ENCODE measurements around the gene ZNF860.

ZNF860 gene

GRCh38 chr3:31937225-31937624, 44.3 kb upstream of the ZNF860 start:
- no peak overlapping the region for H3K4me3 ChIP-seq (ENCODE audit: low read depth, low read length)
- no peak for DNase-seq (ENCODE audit: low read depth)
- no peak for TF ChIP-seq MYC (IDR thresholded peaks at IDR 0.05; ENCODE audit: low read depth, low read length)
- TF ChIP-seq, protein P1, sequence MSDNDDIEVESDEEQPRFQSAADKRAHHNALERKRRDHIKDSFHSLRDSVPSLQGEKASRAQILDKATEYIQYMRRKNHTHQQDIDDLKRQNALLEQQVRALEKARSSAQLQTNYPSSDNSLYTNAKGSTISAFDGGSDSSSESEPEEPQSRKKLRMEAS (IDR thresholded peaks at IDR 0.05; ENCODE audit: low read depth, low read length), result no peak
- TF ChIP-seq, protein P2, sequence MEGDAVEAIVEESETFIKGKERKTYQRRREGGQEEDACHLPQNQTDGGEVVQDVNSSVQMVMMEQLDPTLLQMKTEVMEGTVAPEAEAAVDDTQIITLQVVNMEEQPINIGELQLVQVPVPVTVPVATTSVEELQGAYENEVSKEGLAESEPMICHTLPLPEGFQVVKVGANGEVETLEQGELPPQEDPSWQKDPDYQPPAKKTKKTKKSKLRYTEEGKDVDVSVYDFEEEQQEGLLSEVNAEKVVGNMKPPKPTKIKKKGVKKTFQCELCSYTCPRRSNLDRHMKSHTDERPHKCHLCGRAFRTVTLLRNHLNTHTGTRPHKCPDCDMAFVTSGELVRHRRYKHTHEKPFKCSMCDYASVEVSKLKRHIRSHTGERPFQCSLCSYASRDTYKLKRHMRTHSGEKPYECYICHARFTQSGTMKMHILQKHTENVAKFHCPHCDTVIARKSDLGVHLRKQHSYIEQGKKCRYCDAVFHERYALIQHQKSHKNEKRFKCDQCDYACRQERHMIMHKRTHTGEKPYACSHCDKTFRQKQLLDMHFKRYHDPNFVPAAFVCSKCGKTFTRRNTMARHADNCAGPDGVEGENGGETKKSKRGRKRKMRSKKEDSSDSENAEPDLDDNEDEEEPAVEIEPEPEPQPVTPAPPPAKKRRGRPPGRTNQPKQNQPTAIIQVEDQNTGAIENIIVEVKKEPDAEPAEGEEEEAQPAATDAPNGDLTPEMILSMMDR (IDR thresholded peaks at IDR 0.05; ENCODE audit: low read depth, low read length), result no peak
- TF ChIP-seq POLR2A (IDR thresholded peaks at IDR 0.05; ENCODE audit: extremely low read depth, insufficient read length), result no peak

DNA sequence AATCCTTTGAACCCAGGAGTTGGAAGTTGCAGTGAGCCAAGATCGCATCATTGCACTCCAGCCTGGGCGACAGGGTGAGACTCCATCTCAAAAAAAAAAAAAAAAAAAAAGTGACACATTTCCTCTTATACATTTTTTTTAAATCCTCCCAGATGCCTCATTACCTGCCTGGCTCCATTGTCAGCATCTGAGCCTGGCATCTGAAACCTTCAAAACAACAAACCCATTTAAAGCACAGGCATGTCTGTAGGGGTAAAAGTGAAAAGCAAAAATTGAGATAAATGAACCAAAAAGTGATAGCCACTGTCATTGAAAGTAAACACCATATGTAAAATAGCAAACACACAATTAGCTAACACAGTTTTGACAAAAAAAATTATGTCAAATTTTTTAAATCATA, 39.1 kb upstream of the ZNF860 start:
- no peak for DNase-seq (ENCODE audit: low read depth)
- H3K4me3 ChIP-seq (ENCODE audit: low read depth, low read length), result no peak overlapping the region
- TF ChIP-seq MYC (IDR thresholded peaks at IDR 0.05; ENCODE audit: low read depth, low read length) (no peak), POLR2A (IDR thresholded peaks at IDR 0.05; ENCODE audit: extremely low read depth, insufficient read length) (no peak)
- TF ChIP-seq, protein P1 (IDR thresholded peaks at IDR 0.05; ENCODE audit: low read depth, low read length), result no peak
- TF ChIP-seq, protein P2 (IDR thresholded peaks at IDR 0.05; ENCODE audit: low read depth, low read length), result no peak

DNA sequence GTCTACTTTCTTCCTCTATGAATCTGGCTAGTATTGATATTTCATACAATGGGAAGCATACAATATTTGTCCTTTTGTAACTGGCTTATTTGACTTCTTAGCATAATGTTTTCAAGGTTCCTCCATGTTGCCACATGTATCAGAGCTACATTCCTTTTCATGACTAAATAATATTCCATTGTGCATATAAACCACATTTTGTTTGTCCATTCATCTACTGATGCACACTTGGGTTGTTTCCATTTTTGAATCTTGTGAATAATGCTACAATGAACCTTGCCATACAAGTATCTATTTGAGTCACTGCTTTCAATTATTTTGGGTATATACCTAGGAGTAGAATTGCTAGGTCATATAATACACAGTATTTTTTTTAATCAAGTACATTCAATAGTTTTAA, 38.5 kb upstream of the ZNF860 start:
- H3K4me3 ChIP-seq (ENCODE audit: low read depth, low read length), result no peak overlapping the region
- DNase-seq (ENCODE audit: low read depth), result no peak
- TF ChIP-seq MYC (IDR thresholded peaks at IDR 0.05; ENCODE audit: low read depth, low read length) (no peak), POLR2A (IDR thresholded peaks at IDR 0.05; ENCODE audit: extremely low read depth, insufficient read length) (no peak)
- TF ChIP-seq, protein P2 (IDR thresholded peaks at IDR 0.05; ENCODE audit: low read depth, low read length), result no peak
- TF ChIP-seq, protein P1 (IDR thresholded peaks at IDR 0.05; ENCODE audit: low read depth, low read length), result no peak

DNA sequence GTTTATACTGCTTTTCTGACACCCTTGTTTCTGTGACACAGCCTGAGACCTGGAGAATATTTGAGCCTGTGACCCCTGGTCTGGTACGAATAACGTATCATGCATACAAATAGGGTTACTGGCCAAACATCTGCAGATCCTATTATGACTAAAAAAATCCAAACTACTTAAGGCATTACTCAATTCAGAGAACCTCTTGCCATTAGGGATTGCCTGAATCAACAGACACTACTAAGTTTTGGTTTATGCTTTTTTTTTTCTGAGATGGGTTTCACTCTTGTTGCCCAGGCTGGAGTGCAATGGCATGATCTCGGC, 35.9 kb upstream of the ZNF860 start:
- no peak for DNase-seq (ENCODE audit: low read depth)
- no peak for TF ChIP-seq POLR2A (IDR thresholded peaks at IDR 0.05; ENCODE audit: extremely low read depth, insufficient read length)
- no peak for TF ChIP-seq MYC (IDR thresholded peaks at IDR 0.05; ENCODE audit: low read depth, low read length)
- TF ChIP-seq, protein P2 (IDR thresholded peaks at IDR 0.05; ENCODE audit: low read depth, low read length), result no peak
- TF ChIP-seq, protein P1 (IDR thresholded peaks at IDR 0.05; ENCODE audit: low read depth, low read length), result no peak
- no peak overlapping the region for H3K4me3 ChIP-seq (ENCODE audit: low read depth, low read length)

DNA sequence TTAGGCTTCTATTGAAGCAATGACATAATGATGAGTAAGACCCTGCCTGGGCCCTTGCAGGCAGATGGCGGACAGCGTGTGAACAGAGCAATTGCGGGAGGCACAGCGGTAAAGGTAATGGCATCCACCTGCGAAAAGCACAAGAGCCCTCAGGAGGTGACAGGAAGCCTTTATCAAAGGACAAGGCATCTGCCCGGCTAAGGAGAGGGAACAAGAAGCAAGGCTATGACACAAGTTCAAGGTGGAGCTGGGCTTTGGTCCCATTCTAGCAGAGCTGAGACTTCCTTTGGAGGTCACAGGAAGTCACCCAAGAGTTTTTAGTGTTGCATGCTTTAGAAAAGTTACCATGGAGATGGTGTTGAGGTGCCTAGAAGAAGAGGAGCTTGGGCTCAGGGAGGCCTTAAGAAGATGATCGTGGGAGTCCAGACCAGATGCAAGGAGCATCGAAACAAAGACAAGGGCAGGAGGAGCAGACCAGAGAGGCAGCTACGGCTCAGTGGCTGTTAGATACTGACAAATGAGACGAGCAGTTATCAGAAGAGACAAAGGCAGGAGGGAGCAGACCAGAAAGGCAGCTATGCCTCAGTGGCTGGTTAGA, 35.0 kb upstream of the ZNF860 start:
- H3K4me3 ChIP-seq (ENCODE audit: low read depth, low read length), result no peak overlapping the region
- TF ChIP-seq MYC (IDR thresholded peaks at IDR 0.05; ENCODE audit: low read depth, low read length) (no peak), POLR2A (IDR thresholded peaks at IDR 0.05; ENCODE audit: extremely low read depth, insufficient read length) (no peak)
- TF ChIP-seq, protein P2 (IDR thresholded peaks at IDR 0.05; ENCODE audit: low read depth, low read length), result no peak
- TF ChIP-seq, protein P1 (IDR thresholded peaks at IDR 0.05; ENCODE audit: low read depth, low read length), result no peak
- DNase-seq (ENCODE audit: low read depth), result no peak
